Activated T-cell treated with anti-CD3 and anti-CD28 coated beads, Interleukin-2, amount 50 U/mL, for 72 hours (primary cell): ENCODE measurements around the gene CREB3L4. TPM values are rescaled to one million over a fixed set of nuclear protein-coding genes. Genes with fewer than 3 reads are reported as not detected.

ENCODE experiments used
- ATAC-seq, 2 donors: fragments of 150-1000 bp; cut with Tn5 transposase; replicated peaks in 1 of 2; 2 replicates each; pipeline ENCODE4 v1.10.0; 2021; ENCODE audit warnings: moderate library complexity in 2 of 2, mild to moderate bottlenecking in 1 of 2
- DNase-seq, 2 donors: peaks; one replicate each; pipeline ENCODE4 v3.0.0; 2021 to 2022; ENCODE audit warnings: mixed read lengths in 1 of 2
- H3K27ac Mint-ChIP-seq: one replicate; pipeline ENCODE4 v1.8.0; 2022; ENCODE audit warnings: mild to moderate bottlenecking, moderate library complexity, mixed read lengths
- H3K27me3 Mint-ChIP-seq: one replicate; pipeline ENCODE4 v1.8.0; 2022; ENCODE audit warnings: low read depth, mixed read lengths
- H3K36me3 Mint-ChIP-seq, 2 donors: one replicate each; pipeline ENCODE4 v1.8.0; 2022; ENCODE audit warnings: mixed read lengths in 2 of 2, mild to moderate bottlenecking in 1 of 2; ENCODE audit not compliant: insufficient read depth in 2 of 2
- H3K4me1 Mint-ChIP-seq: one replicate; pipeline ENCODE4 v1.8.0; 2022; ENCODE audit warnings: low read depth, mixed read lengths
- H3K4me3 Mint-ChIP-seq, 2 donors: one replicate each; pipeline ENCODE4 v1.8.0; 2022; ENCODE audit warnings: mild to moderate bottlenecking in 2 of 2, mixed read lengths in 2 of 2, moderate library complexity in 2 of 2
- H3K9me3 Mint-ChIP-seq, 2 donors: one replicate each; pipeline ENCODE4 v1.8.0; 2022; ENCODE audit warnings: mixed read lengths in 2 of 2
- total RNA-seq, 2 donors: library from RNA; stranded (reverse); gene quantifications; one replicate each; pipeline ENCODE4 v1.2.3, GENCODE V29; 2022

CREB3L4 gene
- total RNA-seq, 2 donors from 2014 or later, result 13.7 to 13.9 TPM

DNA sequence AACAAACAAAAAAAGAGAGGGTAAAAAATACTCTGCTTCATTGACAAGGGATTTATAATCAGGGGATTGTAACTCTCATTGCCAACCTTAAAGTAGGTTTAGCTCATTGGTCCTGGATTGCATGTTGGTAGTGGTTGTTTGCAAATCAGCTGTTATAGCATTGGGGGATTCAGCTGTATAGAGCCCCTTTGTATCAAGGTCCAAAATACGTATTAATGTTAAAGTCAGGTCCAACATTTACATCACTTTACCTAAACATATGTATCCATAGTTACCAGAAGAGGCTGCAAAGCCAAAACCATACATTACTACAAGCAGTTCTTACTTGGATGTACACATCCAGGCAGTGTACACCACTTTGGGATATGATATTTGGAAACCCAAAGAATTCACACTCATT is 52.2 kb downstream of the CREB3L4 start:
- no peaks in the 10 kb centered on the region for H3K27me3 Mint-ChIP-seq
- no peak overlapping the region for H3K4me3 Mint-ChIP-seq
- H3K27ac Mint-ChIP-seq, result no peak overlapping the region
- no peaks in the 10 kb centered on the region for H3K4me1 Mint-ChIP-seq
- no peak for ATAC-seq
- DNase-seq, result no peak
- no peaks in the 10 kb centered on the region for H3K9me3 Mint-ChIP-seq
- no peaks in the 10 kb centered on the region for H3K36me3 Mint-ChIP-seq

Other genes starting within 250 kb of the CREB3L4 start
- gene INTS3, start 239.9 kb upstream of the CREB3L4 start, total RNA-seq, result 10 to 100 TPM; 62.6 to 70.8 TPM
- gene SLC27A3, start 192.5 kb upstream of the CREB3L4 start, total RNA-seq, result 1 to 10 TPM; 5.6 to 8.3 TPM
- gene GATAD2B, start 44.9 kb upstream of the CREB3L4 start, total RNA-seq, result 100 to 1,000 TPM in 1 of 2 donors, 10 to 100 TPM in 1; 87.4 to 106 TPM
- gene DENND4B, start 21.2 kb upstream of the CREB3L4 start, total RNA-seq, result 100 to 1,000 TPM; 105 to 108 TPM
- gene CRTC2, start 9.3 kb upstream of the CREB3L4 start, total RNA-seq, result 100 to 1,000 TPM; 107 to 121 TPM
- gene SLC39A1, start 4.4 kb upstream of the CREB3L4 start, total RNA-seq, result 10 to 100 TPM; 86.5 to 90.7 TPM
- gene JTB, start 9.8 kb downstream of the CREB3L4 start, total RNA-seq, result 100 to 1,000 TPM; 130 to 133 TPM
- 10 to 100 TPM; 33.9 to 62.7 TPM for gene RAB13, start 18.4 kb downstream of the CREB3L4 start, total RNA-seq
- gene RPS27, start 22.9 kb downstream of the CREB3L4 start, total RNA-seq, result 1,000 to 10,000 TPM; 1,821 to 1,822 TPM
- under 1 TPM; 0.07 to 0.14 TPM for gene NUP210L, start 187.2 kb downstream of the CREB3L4 start, total RNA-seq
- gene TPM3, start 224.2 kb downstream of the CREB3L4 start, total RNA-seq, result 100 to 1,000 TPM; 456 to 468 TPM
- gene CFAP141, start 238.4 kb downstream of the CREB3L4 start, total RNA-seq, result not detected